GM19240 (cell line): ENCODE data around the gene LZTR1.
"Not testable (repeated sequence)": the region's sequence is repeated elsewhere in the genome, so short reads cannot be mapped to it uniquely, and the experiment has no call there.

Source experiments
- DNase-seq: peaks from one replicate; pipeline ENCODE4 v3.0.0; 2011; ENCODE audit warnings: low spot score; ENCODE audit not compliant: insufficient read length

The LZTR1 gene

GRCh38 chr22:20981787-20982562 lies at the start of gene LZTR1:
Gene LZTR1, plus strand, starts transcription at chr22:20982297. Its CDS starts 75 bp downstream, at chr22:20982372.
- peak; percentile 91 for DNase-seq

GRCh38 chr22:20933910-20934309 lies 48.2 kb upstream of the LZTR1 start:
- no peak for DNase-seq

- not testable (repeated sequence) for DNase-seq
These were observed 47.0 kb upstream of the LZTR1 start for GRCh38 chr22:20935049-20935448.

- not testable (repeated sequence) for DNase-seq
These were observed 46.1 kb upstream of the LZTR1 start for GRCh38 chr22:20935780-20936539.

- DNase-seq, result no peak
These were observed 44.9 kb upstream of the LZTR1 start for GRCh38 chr22:20937031-20937793.

- DNase-seq, result no peak
These were observed 44.1 kb upstream of the LZTR1 start for GRCh38 chr22:20937794-20938671.

DNA sequence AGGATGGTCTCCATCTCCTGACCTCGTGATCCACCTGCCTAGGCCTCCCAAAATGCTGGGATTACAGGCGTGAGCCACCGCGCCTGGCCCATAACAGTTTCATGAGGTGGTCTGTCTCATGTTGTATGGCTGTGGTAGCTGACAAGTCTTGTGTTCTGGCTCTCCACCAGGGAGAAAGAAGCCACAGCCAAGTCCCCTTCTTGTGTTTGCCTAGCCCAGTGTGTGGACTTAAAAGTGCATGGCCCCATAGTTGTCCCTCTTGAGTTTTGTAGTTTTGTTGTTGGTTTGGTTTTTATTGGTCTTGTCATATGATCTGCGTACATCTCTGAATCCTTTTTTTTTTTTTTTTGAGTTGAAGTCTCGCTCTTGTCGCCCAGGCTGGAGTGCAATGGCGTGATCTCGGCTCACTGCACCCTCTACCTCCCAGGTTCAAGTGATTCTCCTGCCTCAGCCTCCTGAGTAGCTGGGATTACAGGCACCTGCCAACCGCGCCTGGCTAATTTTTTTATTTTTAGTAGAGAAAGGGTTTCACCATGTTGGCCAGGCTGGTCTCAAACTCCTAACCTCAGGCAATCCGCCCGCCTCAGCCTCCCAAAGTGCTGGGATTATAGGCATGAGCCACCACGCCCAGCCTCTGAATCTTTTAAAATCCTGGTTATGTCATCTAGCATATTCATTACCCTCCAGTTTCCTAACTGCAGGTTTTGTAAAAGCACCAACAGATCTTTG lies 42.5 kb upstream of the LZTR1 start:
- not testable (repeated sequence) for DNase-seq

DNA sequence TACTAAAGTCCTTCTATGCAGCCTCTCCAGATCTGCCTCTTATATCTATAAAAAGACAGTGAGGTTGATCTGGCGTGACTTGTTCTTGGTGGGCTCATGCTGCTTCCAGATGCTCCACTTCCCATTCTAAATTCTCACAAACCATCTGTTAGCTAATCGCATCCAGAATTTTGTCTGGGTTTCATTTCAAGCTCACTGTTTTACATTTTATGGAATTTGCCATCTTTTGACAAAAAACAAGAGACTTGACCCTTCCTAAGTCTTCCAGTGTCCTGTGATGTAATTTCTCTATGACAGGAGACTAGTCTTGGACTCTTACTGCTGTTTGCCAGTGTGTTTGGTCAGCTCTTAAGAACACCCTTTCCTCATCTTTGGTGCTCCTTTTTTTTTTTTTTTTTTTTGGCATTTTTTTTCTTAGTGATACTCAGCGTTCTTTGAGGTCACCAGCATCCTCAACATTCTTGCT lies 41.9 kb upstream of the LZTR1 start:
- no peak for DNase-seq

- no peak for DNase-seq
These were observed 41.2 kb upstream of the LZTR1 start for GRCh38 chr22:20940904-20941385.

GRCh38 chr22:20942203-20942902 lies 39.7 kb upstream of the LZTR1 start:
- not testable (repeated sequence) for DNase-seq

DNA sequence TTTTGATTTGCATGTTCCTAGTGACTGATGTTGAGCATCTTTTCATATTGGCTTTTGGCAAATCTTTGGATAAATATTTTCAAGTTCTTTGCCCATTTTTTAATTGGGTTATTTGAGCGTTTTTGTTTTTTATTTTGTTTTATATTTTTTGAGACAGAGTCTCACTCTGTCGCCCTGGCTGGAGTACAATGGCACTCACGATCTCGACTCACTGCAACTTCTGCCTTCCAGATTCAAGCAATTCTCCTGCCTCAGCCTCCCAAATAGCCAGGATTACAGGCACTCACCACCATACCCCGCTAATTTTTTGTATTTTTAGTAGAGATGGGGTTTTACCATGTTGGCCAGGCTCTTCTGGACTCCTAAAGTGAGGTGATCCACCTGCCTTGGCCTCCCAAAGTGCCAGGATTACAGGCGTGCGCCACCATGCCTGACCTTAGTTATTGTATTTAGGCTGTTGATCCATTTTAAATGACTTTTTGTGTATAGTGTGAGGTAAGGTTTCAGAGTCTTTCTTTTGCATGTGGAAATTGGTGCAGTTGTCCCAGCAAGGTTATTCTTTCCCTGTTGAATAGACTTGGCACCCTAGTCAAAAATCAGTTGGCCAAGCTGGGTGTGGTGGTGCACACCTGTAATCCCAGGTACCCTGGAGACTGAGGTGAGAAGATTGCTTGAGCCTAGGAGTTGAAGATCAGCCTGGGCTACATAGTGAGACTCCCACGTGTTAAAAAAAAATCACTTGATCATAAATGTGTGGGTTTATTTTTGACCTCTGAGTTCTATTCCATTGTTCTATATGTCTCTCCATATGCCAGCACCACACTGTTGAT lies 38.8 kb upstream of the LZTR1 start:
- DNase-seq, result no peak

DNA sequence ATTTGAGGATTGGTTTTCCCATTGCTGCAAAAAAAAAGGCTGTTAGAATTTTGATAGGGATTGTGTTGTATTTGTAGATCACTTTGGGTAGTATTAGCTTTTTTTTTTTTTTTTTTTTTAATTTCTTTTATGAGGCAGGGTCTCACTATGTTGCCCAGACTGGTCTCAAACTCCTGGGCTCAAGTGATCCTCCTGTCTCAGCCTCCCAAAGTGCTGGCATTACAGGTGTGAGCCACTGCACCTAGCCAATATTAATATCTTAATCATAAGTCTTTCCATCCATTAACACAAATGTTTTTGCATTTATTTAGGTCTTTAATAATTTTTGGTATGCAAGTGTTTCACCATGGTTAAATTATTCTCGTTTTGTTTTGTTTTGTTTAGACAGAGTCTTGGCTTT lies 38.1 kb upstream of the LZTR1 start:
- no peak for DNase-seq

DNA sequence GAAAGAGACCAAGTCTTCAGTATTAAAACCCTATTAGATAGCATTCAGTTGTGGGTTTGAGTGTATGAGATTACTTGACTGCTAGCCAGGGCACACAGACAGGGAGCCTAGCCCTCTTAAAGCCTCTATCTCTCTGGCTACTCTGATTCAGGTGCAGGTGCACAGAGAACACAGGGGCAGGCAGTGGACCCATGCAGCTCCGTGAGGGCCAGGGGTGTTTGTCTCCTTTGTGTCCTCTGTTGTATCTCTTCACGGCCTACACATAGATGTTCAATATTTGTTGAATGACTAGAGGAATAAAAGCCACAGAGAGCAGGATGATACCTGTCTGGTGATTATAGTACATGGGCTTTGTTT lies 36.5 kb upstream of the LZTR1 start:
- DNase-seq, result no peak

GRCh38 chr22:20946080-20946986 lies 35.8 kb upstream of the LZTR1 start:
- DNase-seq, result no peak

GRCh38 chr22:20946991-20947390 lies 35.1 kb upstream of the LZTR1 start:
- DNase-seq, result no peak

GRCh38 chr22:20948450-20948849 lies 33.6 kb upstream of the LZTR1 start:
- DNase-seq, result no peak

DNA sequence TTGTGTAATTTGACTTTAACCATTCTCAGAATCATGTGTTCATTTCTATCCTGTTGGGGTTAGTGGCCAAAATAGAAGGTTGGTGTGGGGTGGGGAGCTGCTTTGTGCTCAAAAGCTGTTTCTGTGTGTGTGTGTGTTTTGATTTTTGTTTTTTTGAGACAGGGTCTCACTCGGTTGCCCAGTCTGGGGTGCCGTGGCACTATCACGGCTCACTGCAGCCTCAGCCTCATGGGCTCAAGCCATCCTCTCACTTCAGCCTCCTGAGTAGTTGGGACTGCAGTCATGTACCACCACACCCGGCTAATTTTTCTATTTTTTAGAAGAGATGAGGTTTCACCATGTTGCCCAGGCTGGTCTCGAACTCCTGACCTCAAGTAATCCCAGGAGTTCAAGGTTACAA lies 33.1 kb upstream of the LZTR1 start:
- DNase-seq, result no peak
